GM19372 (cell line): ENCODE data around the gene NIN.

ENCODE experiments used
- ATAC-seq: cut with Tn5 transposase; IDR thresholded peaks from one replicate; pipeline ENCODE4 v1.9.1; 2021; ENCODE audit warnings: mild to moderate bottlenecking, low read depth, moderate library complexity; ENCODE audit not compliant: unreplicated experiment

Gene NIN

DNA sequence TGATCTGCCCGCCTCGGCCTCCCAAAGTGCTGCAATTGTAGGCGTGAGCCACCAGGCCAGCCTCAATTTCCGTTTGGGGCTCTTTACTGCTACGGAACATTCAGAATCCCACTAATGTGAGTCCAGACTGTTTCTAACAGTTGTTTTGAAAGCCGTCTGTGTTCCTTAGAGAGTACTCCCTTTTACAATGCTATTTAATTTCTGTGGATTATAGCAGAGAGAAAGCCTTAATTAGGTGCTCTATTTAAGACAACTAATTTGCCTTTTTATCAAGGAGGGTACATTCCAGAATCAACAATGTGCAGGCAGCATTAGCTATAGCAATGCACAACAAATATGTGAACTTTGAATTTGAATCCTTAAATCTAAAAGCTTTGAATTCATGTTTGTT lies 160.1 kb downstream of the NIN start:
- no peak for ATAC-seq

DNA sequence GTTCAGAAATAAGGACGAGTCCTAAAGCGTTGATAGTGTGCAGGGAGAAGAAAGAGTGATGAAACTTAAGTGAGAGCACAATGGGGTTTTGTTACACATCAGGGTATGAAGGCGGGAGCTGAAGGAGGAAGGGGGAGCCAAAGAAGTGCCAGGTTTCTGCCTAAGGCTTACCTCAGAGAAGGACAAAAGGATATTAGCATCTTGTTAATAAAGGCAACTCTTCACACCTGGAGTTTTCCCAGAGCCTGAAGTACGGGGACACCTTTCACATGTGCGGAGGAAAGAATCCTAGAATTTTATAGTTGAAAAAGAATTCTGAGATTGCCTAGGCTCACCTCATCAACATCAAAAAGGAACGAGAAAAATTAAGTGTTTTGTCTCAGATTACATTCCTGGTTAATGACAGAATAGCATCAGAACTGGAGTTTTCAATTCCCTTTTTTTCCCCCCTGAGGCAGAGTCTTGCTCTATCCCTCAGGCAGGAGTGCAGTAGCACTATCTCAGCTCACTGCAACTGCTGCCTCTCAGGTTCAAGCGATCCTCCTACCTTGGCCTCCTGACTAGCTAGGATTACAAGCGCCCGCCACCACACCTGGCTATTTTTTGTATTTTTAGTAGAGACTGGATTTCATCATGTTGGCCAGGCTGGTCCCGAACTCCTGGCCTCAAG lies 160.6 kb downstream of the NIN start:
- no peak for ATAC-seq
